22Rv1 (cell line): Measurements from ENCODE around the gene AGXT2.

ENCODE experiments used
- CTCF ChIP-seq: fragments of 450-650 bp; IDR thresholded peaks from 2 replicates; pipeline ENCODE4 v1.5.1; 2017; ENCODE audit warnings: mild to moderate bottlenecking
- ZFX ChIP-seq: fragments of 450-650 bp; IDR thresholded peaks from 2 replicates; pipeline ENCODE4 v1.6.1; 2017; ENCODE audit warnings: antibody characterized with exemption, borderline replicate concordance

- TF ChIP-seq CTCF, result no peak
- no peak for TF ChIP-seq ZFX
Observed at GRCh38 chr5:35010676-35011075, 37.1 kb downstream of the AGXT2 start.
